SK-N-MC (cell line): ENCODE results near the gene NRM.

ENCODE experiments used
- EZH2 ChIP-seq: fragments of 200-600 bp; sonication (generic); IDR thresholded peaks from one replicate; pipeline ENCODE4 v1.6.1; 2017; ENCODE audit warnings: antibody characterized with exemption
- FOXP2 ChIP-seq: optimal IDR thresholded peaks from 2 replicates; pipeline ENCODE3; 2011; ENCODE audit warnings: mild to moderate bottlenecking, moderate library complexity; ENCODE audit not compliant: insufficient read depth; ENCODE audit errors: extremely low read length, control extremely low read depth
- POLR2AphosphoS5 ChIP-seq: IDR thresholded peaks from 2 replicates; pipeline ENCODE4 v1.6.1; 2012; ENCODE audit warnings: mild to moderate bottlenecking, low read depth, low read length, borderline replicate concordance

GRCh38 chr6:30712441-30712945 lies 21.7 kb upstream of the NRM start:
- no peak for TF ChIP-seq EZH2
- TF ChIP-seq POLR2AphosphoS5, result no peak
- TF ChIP-seq FOXP2, result no peak
